Calu3 (cell line): ENCODE results near the gene PRMT2. TPM values are rescaled to one million over a fixed set of nuclear protein-coding genes. Genes with fewer than 3 reads are reported as not detected.

ENCODE experiments used
- BruUV-seq: library from RNA; stranded (reverse); fragments of 400-500 nt; replicated peaks from 2 replicates; lab custom pipeline; 2021; lab: Mats Ljungman, UMichigan
- CTCF ChIA-PET: fragments of 300-600 bp; sonication (Branson Sonifier 250); formaldehyde crosslinking; loops from one replicate; lab custom pipeline; 2022; ENCODE audit warnings: antibody characterized with exemption; lab: Charles Lee
- DNase-seq: peaks from one replicate; pipeline ENCODE4 v3.0.0; 2022
- H3K27ac Mint-ChIP-seq: one replicate; pipeline ENCODE4 v1.8.0; 2022; ENCODE audit warnings: mixed read lengths; ENCODE audit not compliant: unreplicated experiment
- H3K27me3 Mint-ChIP-seq: one replicate; pipeline ENCODE4 v1.8.0; 2022; ENCODE audit warnings: mixed read lengths; ENCODE audit not compliant: unreplicated experiment
- H3K36me3 Mint-ChIP-seq: one replicate; pipeline ENCODE4 v1.8.0; 2022; ENCODE audit warnings: mild to moderate bottlenecking, moderate library complexity, mixed read lengths; ENCODE audit not compliant: insufficient read depth, unreplicated experiment
- H3K4me1 Mint-ChIP-seq: one replicate; pipeline ENCODE4 v1.8.0; 2022; ENCODE audit warnings: mild to moderate bottlenecking, low read depth, mixed read lengths; ENCODE audit not compliant: unreplicated experiment
- H3K4me3 Mint-ChIP-seq: one replicate; pipeline ENCODE4 v1.8.0; 2022; ENCODE audit warnings: mild to moderate bottlenecking, low read depth, moderate library complexity, mixed read lengths; ENCODE audit not compliant: unreplicated experiment
- H3K9me3 Mint-ChIP-seq: one replicate; pipeline ENCODE4 v1.8.0; 2022; ENCODE audit warnings: low read depth, mixed read lengths; ENCODE audit not compliant: unreplicated experiment
- CTCF ChIP-seq: fragments of 200-600 bp; IDR thresholded peaks from one replicate; pipeline ENCODE4 v1.8.0; 2022; ENCODE audit warnings: antibody characterized with exemption; ENCODE audit not compliant: unreplicated experiment
- intact Hi-C: fragments of 100-400 bp; cut with micrococcal nuclease; formaldehyde crosslinking; loops from one replicate; pipeline ENCODE4 v1.10.0; 2022; ENCODE audit not compliant: unreplicated experiment
- total RNA-seq: library from RNA; stranded (reverse); gene quantifications from 2 replicates; pipeline ENCODE4 v1.2.3, GENCODE V29; 2022

The PRMT2 gene
- total RNA-seq, 1 experiment from 2014 or later: 59.4 TPM

- intact Hi-C loops: no loop called here
- no peak overlapping the region for H3K27ac Mint-ChIP-seq
- no peaks in the 10 kb centered on the region for H3K27me3 Mint-ChIP-seq
- no peaks in the 10 kb centered on the region for H3K9me3 Mint-ChIP-seq
- BruUV-seq: no TSS peak
- H3K4me3 Mint-ChIP-seq: no peak overlapping the region
- H3K36me3 Mint-ChIP-seq: peaks cover 46% of the 10 kb centered on the region
- DNase-seq: no peak
- H3K4me1 Mint-ChIP-seq: peaks cover 20% of the 10 kb centered on the region
- CTCF ChIA-PET: no interaction called here
- TF ChIP-seq CTCF: no peak
These were observed 8.1 kb downstream of the PRMT2 start for GRCh38 chr21:46643379-46644177.

DNA sequence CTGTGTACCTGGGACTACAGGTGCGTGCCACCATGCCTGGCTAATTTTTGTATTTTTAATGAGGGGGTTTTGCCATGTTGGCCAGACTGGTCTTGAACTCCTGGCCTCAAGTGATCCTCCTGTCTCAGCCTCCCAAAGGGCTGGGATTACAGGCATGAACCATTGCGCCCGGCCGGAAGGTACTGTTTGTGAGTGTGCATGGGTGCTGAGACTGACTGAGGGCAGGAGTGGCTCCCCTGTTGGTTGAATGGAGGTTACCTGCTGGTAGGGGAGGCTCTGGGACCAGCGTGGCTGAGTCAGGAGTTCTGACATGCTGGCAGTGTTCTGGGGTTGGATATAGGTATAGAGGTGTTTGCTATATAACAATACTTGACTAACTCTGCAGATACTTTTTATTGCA lies 10.4 kb downstream of the PRMT2 start:
- CTCF ChIA-PET: no interaction called here
- BruUV-seq: no TSS peak
- Mint-ChIP-seq H3K27ac (no peak overlapping the region), H3K4me3 (no peak overlapping the region), H3K27me3 (no peaks in the 10 kb centered on the region), H3K4me1 (peaks cover 4% of the 10 kb centered on the region), H3K36me3 (peaks cover 47% of the 10 kb centered on the region), H3K9me3 (no peaks in the 10 kb centered on the region)
- DNase-seq: no peak
- no peak for TF ChIP-seq CTCF
- intact Hi-C loops: no loop called here

GRCh38 chr21:46646541-46647154 lies 11.2 kb downstream of the PRMT2 start:
- no peak for DNase-seq

DNA sequence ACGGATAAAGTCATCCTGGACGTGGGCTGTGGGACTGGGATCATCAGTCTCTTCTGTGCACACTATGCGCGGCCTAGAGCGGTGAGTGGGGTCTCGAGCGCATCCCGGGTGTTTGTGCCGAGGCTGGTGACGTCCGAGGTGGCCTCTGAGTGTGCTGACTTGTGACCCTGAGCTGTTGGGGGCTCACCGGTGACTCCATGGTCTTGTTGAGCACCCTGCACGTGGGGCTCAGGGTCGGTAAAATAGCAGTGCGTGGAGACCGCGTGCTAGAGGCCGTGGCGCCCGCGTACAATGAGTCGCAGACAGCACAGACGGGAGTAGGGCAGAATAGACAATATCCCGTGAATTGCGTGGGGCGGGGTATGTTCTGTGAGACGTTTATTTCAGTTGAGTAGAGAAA lies 13.1 kb downstream of the PRMT2 start:
- no peak for DNase-seq
- no peak for TF ChIP-seq CTCF
- no TSS peak for BruUV-seq
- CTCF ChIA-PET: no interaction called here
- Mint-ChIP-seq H3K27me3 (no peaks in the 10 kb centered on the region), H3K36me3 (peaks cover 57% of the 10 kb centered on the region), H3K27ac (no peak overlapping the region), H3K9me3 (no peaks in the 10 kb centered on the region), H3K4me1 (no peaks in the 10 kb centered on the region), H3K4me3 (no peak overlapping the region)
- intact Hi-C loops: no loop called here

More at GRCh38 chr21:46646541-46647154, 11.2 kb downstream of the PRMT2 start:
- Mint-ChIP-seq H3K4me3 (no peak overlapping the region), H3K4me1 (no peaks in the 10 kb centered on the region), H3K27me3 (no peaks in the 10 kb centered on the region), H3K9me3 (no peaks in the 10 kb centered on the region), H3K36me3 (peaks cover 47% of the 10 kb centered on the region), H3K27ac (no peak overlapping the region)
- TF ChIP-seq CTCF: no peak
- intact Hi-C loops: no loop called here
- CTCF ChIA-PET: interaction anchor here (0.7 kb wide), 1 partner anchor 312 kb away, joined by 3 read pairs; no protein-coding TSS in a partner anchor
- no TSS peak for BruUV-seq
